Large intestine (tissue), 3 donors: Measurements from ENCODE around the gene RGS7BP. TPM values are rescaled to one million over a fixed set of nuclear protein-coding genes. Genes with fewer than 3 reads are reported as not detected.

Experiments
- DNase-seq, 2 donors: peaks; one replicate each; pipeline versions ENCODE4 v3.0.0 to v3.0.0-alpha.2; 2013
- H3K27ac ChIP-seq: one replicate; pipeline ENCODE4 v1.5.1; 2013; ENCODE audit warnings: low read length
- H3K27me3 ChIP-seq: 2 replicates; pipeline ENCODE4 v1.6.1; 2013; ENCODE audit warnings: low read length; ENCODE audit not compliant: control insufficient read depth, insufficient read depth
- H3K36me3 ChIP-seq: 2 replicates; pipeline ENCODE4 v1.6.1; 2013; ENCODE audit warnings: low read length; ENCODE audit not compliant: control insufficient read depth, insufficient read depth
- H3K4me1 ChIP-seq: one replicate; pipeline ENCODE4 v1.6.1; 2013; ENCODE audit warnings: low read length; ENCODE audit not compliant: control insufficient read depth, insufficient read depth
- H3K4me3 ChIP-seq: one replicate; pipeline ENCODE4 v1.5.1; 2013; ENCODE audit warnings: low read length
- H3K9me3 ChIP-seq: one replicate; pipeline ENCODE4 v1.6.1; 2013; ENCODE audit warnings: mild to moderate bottlenecking, low read depth, low read length, moderate library complexity; ENCODE audit not compliant: control insufficient read depth
- WGBS: methylation state at CpG from one replicate; pipeline ENCODE4 v1.1.5; 2013; ENCODE audit warnings: low lambda C conversion rate; ENCODE audit not compliant: insufficient coverage; 5-methylcytosine and 5-hydroxymethylcytosine counted together
- polyA plus RNA-seq: library from polyadenylated mRNA; unstranded; fragments of 120-200 nt; gene quantifications from one replicate; pipeline ENCODE4 v1.2.1, GENCODE V29; 2013

The RGS7BP gene
- polyA plus RNA-seq, 1 donor, result 1.1 TPM

- Histone ChIP-seq H3K4me1 (peaks cover 20% of the 10 kb centered on the region), H3K27ac (peak overlapping the region; percentile 76), H3K9me3 (peaks cover 5% of the 10 kb centered on the region), H3K4me3 (no peak overlapping the region), H3K36me3 (no peaks in the 10 kb centered on the region), H3K27me3 (no peaks in the 10 kb centered on the region)
- DNase-seq, result no peak
- WGBS, result 83% methylated on average over 1 of the region's 2 CpGs
Observed at GRCh38 chr5:64654561-64654938, 148.7 kb downstream of the RGS7BP start.

GRCh38 chr5:64655596-64655995 is 149.8 kb downstream of the RGS7BP start:
- WGBS, result no CpG with 5 or more reads among the region's 1 CpG
- no peaks in the 10 kb centered on the region for H3K36me3 ChIP-seq
- peaks cover under 1% of the 10 kb centered on the region for H3K27me3 ChIP-seq
- H3K9me3 ChIP-seq, result peaks cover 5% of the 10 kb centered on the region
- peaks cover 20% of the 10 kb centered on the region for H3K4me1 ChIP-seq
- DNase-seq, result no peak
- H3K27ac ChIP-seq, result no peak overlapping the region
- H3K4me3 ChIP-seq, result no peak overlapping the region

- no peaks in the 10 kb centered on the region for H3K36me3 ChIP-seq
- peaks cover 7% of the 10 kb centered on the region for H3K4me1 ChIP-seq
- peaks cover 5% of the 10 kb centered on the region for H3K9me3 ChIP-seq
- DNase-seq, result no peak
- no peak overlapping the region for H3K27ac ChIP-seq
- H3K4me3 ChIP-seq, result no peak overlapping the region
- 69% methylated on average over 2 of the region's 3 CpGs for WGBS
- peaks cover 2% of the 10 kb centered on the region for H3K27me3 ChIP-seq
Observed at GRCh38 chr5:64659289-64659688, 153.5 kb downstream of the RGS7BP start.

Other genes starting within 250 kb of the RGS7BP start
- 0.06 TPM for gene SHISAL2B, start 184.5 kb downstream of the RGS7BP start, polyA plus RNA-seq